HepG2 (cell line): ENCODE data around the gene EPHA5. TPM values are rescaled to one million over a fixed set of nuclear protein-coding genes. Genes with fewer than 3 reads are reported as not detected.

ENCODE experiments used
- EP300 ChIP-seq, 3 experiments: sonication (generic) in 1 of 3; formaldehyde crosslinking in 1 of 3; IDR thresholded peaks; 2 replicates each; pipeline versions ENCODE4 v1.5.1 to v1.6.1; 2011 to 2020; ENCODE audit warnings: low read depth in 2 of 3, low read length in 2 of 3, borderline replicate concordance in 1 of 3, improper control_type of control experiment in 1 of 3, mild to moderate bottlenecking in 1 of 3, missing genetic modification reagents in 1 of 3, moderate library complexity in 1 of 3
- GABPB1 ChIP-seq: IDR thresholded peaks from 2 replicates; pipeline ENCODE4 v1.6.1; 2016; ENCODE audit warnings: mild to moderate bottlenecking, missing genetic modification reagents, moderate library complexity, missing compliant biosample characterization
- KDM5B ChIP-seq: sonication (generic); formaldehyde crosslinking; IDR thresholded peaks from 2 replicates; pipeline ENCODE4 v1.4.0; 2020; ENCODE audit warnings: missing genetic modification reagents, mild to moderate bottlenecking, borderline replicate concordance
- MYNN ChIP-seq: sonication (generic); formaldehyde crosslinking; IDR thresholded peaks from 2 replicates; pipeline ENCODE4 v1.4.0; 2020; ENCODE audit warnings: mild to moderate bottlenecking, low read depth, missing genetic modification reagents
- PCBP1 ChIP-seq: fragments of 200-400 bp; formaldehyde crosslinking; IDR thresholded peaks from 2 replicates; pipeline ENCODE4 v1.6.1; 2017; ENCODE audit warnings: mild to moderate bottlenecking, low read depth, low read length, borderline replicate concordance
- POLR2AphosphoS2 ChIP-seq: IDR thresholded peaks from 2 replicates; pipeline ENCODE4 v1.6.1; 2011; ENCODE audit warnings: low read depth, low read length, improper control_type of control experiment
- ZNF138 ChIP-seq: sonication (generic); formaldehyde crosslinking; IDR thresholded peaks from 2 replicates; pipeline ENCODE4 v1.5.0; 2020; ENCODE audit warnings: mild to moderate bottlenecking, low read depth, missing genetic modification reagents
- ZNF451 ChIP-seq: sonication (generic); formaldehyde crosslinking; IDR thresholded peaks from 2 replicates; pipeline ENCODE4 v1.5.0; 2020; ENCODE audit warnings: mild to moderate bottlenecking, missing genetic modification reagents
- ZNF563 ChIP-seq: sonication (generic); formaldehyde crosslinking; IDR thresholded peaks from 2 replicates; pipeline ENCODE4 v1.8.0; 2022; ENCODE audit warnings: mild to moderate bottlenecking, moderate library complexity, missing genetic modification reagents
- ZNF678 ChIP-seq: sonication (generic); formaldehyde crosslinking; IDR thresholded peaks from 2 replicates; pipeline ENCODE4 v1.4.0; 2020; ENCODE audit warnings: mild to moderate bottlenecking, missing genetic modification reagents
- ZNF687 ChIP-seq: sonication (generic); formaldehyde crosslinking; IDR thresholded peaks from 2 replicates; pipeline ENCODE4 v1.5.1; 2020; ENCODE audit warnings: mild to moderate bottlenecking, missing genetic modification reagents, moderate library complexity
- ZSCAN12 ChIP-seq: sonication (generic); formaldehyde crosslinking; IDR thresholded peaks from 2 replicates; pipeline ENCODE4 v1.9.0; 2021; ENCODE audit warnings: mild to moderate bottlenecking, missing genetic modification reagents
- polyA plus RNA-seq, 8 experiments: library from polyadenylated mRNA; depleted of rRNA in 3 of 8; stranded (reverse) in 7 of 8; unstranded in 1 of 8; fragments of >200 nt; fragmentation: Illumina TruSeq in 4 of 8; extraction: Trizol in 4 of 8; gene quantifications; 2 replicates each; pipeline versions ENCODE4 v1.2.1 to v1.2.3, GENCODE V29; 2011 to 2016; ENCODE audit warnings: low read depth in 4 of 8, missing spikeins in 1 of 8, mixed read lengths in 1 of 8; ENCODE audit not compliant: insufficient read depth in 1 of 8
- total RNA-seq, 5 experiments: library from RNA; depleted of rRNA; stranded (reverse); fragments of >200 nt; fragmentation: Illumina TruSeq; extraction: Trizol; gene quantifications; 2 replicates each; pipeline ENCODE4 v1.2.3, GENCODE V29; 2016; ENCODE audit warnings: low read depth in 1 of 5
- TF ChIP-seq, protein P1 (sequence below): sonication (generic); formaldehyde crosslinking; conservative IDR thresholded peaks from 2 replicates; pipeline ENCODE4 v1.4.0; 2020; ENCODE audit warnings: missing genetic modification reagents
- TF ChIP-seq, protein P2 (sequence below): sonication (generic); formaldehyde crosslinking; IDR thresholded peaks from 2 replicates; pipeline ENCODE4 v1.5.0; 2020; ENCODE audit warnings: missing genetic modification reagents
- TF ChIP-seq, protein P3 (sequence below): sonication (generic); formaldehyde crosslinking; IDR thresholded peaks from 2 replicates; pipeline ENCODE4 v1.4.0; 2020; ENCODE audit warnings: missing genetic modification reagents
- TF ChIP-seq, protein P4 (sequence below): sonication (generic); formaldehyde crosslinking; IDR thresholded peaks from 2 replicates; pipeline ENCODE4 v1.4.0; 2020; ENCODE audit warnings: mild to moderate bottlenecking, missing genetic modification reagents

EPHA5 gene
- total and polyA plus RNA-seq, 2 of the 13 experiments (the other 11 are each of a cell fraction or from before 2014, with no cell fraction given): not detected

- TF ChIP-seq, protein P1, sequence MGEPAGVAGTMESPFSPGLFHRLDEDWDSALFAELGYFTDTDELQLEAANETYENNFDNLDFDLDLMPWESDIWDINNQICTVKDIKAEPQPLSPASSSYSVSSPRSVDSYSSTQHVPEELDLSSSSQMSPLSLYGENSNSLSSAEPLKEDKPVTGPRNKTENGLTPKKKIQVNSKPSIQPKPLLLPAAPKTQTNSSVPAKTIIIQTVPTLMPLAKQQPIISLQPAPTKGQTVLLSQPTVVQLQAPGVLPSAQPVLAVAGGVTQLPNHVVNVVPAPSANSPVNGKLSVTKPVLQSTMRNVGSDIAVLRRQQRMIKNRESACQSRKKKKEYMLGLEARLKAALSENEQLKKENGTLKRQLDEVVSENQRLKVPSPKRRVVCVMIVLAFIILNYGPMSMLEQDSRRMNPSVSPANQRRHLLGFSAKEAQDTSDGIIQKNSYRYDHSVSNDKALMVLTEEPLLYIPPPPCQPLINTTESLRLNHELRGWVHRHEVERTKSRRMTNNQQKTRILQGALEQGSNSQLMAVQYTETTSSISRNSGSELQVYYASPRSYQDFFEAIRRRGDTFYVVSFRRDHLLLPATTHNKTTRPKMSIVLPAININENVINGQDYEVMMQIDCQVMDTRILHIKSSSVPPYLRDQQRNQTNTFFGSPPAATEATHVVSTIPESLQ (CRISPR knock-in tag): no peak
- TF ChIP-seq, protein P2, sequence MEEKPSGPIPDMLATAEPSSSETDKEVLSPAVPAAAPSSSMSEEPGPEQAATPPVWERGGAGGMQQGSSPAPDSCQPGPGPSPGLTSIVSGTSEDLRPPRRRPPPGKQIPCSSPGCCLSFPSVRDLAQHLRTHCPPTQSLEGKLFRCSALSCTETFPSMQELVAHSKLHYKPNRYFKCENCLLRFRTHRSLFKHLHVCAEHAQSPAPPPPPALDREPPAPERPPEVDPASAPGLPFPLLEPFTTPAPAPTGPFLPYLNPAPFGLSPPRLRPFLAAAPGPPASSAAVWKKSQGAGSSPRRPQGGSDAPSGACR (CRISPR knock-in tag): no peak
- TF ChIP-seq KDM5B (CRISPR knock-in tag) (peak; percentile 53; the same call in 1 of the 2 replicates), GABPB1 (CRISPR knock-in tag) (peak; percentile 49; the same call in 1 of the 2 replicates), POLR2AphosphoS2 (no peak), ZNF563 (peak; percentile 78; the same call in 1 of the 2 replicates), ZNF451 (CRISPR knock-in tag) (no peak), ZNF687 (CRISPR knock-in tag) (peak; percentile 66), ZSCAN12 (CRISPR knock-in tag) (no peak), ZNF678 (no peak), ZNF138 (CRISPR knock-in tag) (no peak), PCBP1 (no peak), MYNN (CRISPR knock-in tag) (no peak), EP300 (IDR thresholded peaks at IDR 0.05; ENCODE audit: low read depth in 2 of 2, low read length in 2 of 2) (no peak), EP300 (CRISPR knock-in tag; IDR thresholded peaks at IDR 0.05; ENCODE audit: borderline replicate concordance) (no peak)
- TF ChIP-seq, protein P3, sequence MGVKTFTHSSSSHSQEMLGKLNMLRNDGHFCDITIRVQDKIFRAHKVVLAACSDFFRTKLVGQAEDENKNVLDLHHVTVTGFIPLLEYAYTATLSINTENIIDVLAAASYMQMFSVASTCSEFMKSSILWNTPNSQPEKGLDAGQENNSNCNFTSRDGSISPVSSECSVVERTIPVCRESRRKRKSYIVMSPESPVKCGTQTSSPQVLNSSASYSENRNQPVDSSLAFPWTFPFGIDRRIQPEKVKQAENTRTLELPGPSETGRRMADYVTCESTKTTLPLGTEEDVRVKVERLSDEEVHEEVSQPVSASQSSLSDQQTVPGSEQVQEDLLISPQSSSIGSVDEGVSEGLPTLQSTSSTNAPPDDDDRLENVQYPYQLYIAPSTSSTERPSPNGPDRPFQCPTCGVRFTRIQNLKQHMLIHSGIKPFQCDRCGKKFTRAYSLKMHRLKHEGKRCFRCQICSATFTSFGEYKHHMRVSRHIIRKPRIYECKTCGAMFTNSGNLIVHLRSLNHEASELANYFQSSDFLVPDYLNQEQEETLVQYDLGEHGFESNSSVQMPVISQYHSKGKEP (CRISPR knock-in tag): no peak
- TF ChIP-seq, protein P4, sequence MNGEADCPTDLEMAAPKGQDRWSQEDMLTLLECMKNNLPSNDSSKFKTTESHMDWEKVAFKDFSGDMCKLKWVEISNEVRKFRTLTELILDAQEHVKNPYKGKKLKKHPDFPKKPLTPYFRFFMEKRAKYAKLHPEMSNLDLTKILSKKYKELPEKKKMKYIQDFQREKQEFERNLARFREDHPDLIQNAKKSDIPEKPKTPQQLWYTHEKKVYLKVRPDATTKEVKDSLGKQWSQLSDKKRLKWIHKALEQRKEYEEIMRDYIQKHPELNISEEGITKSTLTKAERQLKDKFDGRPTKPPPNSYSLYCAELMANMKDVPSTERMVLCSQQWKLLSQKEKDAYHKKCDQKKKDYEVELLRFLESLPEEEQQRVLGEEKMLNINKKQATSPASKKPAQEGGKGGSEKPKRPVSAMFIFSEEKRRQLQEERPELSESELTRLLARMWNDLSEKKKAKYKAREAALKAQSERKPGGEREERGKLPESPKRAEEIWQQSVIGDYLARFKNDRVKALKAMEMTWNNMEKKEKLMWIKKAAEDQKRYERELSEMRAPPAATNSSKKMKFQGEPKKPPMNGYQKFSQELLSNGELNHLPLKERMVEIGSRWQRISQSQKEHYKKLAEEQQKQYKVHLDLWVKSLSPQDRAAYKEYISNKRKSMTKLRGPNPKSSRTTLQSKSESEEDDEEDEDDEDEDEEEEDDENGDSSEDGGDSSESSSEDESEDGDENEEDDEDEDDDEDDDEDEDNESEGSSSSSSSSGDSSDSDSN (CRISPR knock-in tag): peak; percentile 58; the same call in 1 of the 2 replicates
These were observed at the start of gene EPHA5 (continued) for GRCh38 chr4:65670331-65671031.
